H1 (cell line): ENCODE results near the gene LOXL1. TPM values are rescaled to one million over a fixed set of nuclear protein-coding genes. Genes with fewer than 3 reads are reported as not detected.

Experiments used
- CTCF ChIA-PET: fragments of 300-600 bp; sonication (Branson Sonifier 250); formaldehyde crosslinking; loops from one replicate; lab custom pipeline; 2021; ENCODE audit not compliant: partially characterized antibody; lab: Charles Lee
- POLR2A ChIA-PET: fragments of 300-600 bp; sonication (Branson Sonifier 250); formaldehyde crosslinking; loops from one replicate; lab custom pipeline; 2021; ENCODE audit warnings: inconsistent platforms; ENCODE audit not compliant: partially characterized antibody; lab: Charles Lee
- DNase-seq, 2 experiments: peaks; one replicate each; pipeline versions ENCODE4 v3.0.0 to v3.0.0-alpha.2; 2010 to 2022; ENCODE audit warnings: low spot score in 2 of 2, low read depth in 1 of 2, mixed read lengths in 1 of 2
- FAIRE-seq: peaks from 2 replicates; lab custom pipeline; 2011; peaks lifted over from hg19 to GRCh38; lab: Jason Lieb, UNC
- H2AFZ ChIP-seq: 2 replicates; pipeline ENCODE4 v1.8.1; 2012; ENCODE audit warnings: low read length, inconsistent platforms
- H2AK5ac ChIP-seq: 2 replicates; pipeline ENCODE4 v1.6.1; 2013; ENCODE audit warnings: low read depth, low read length
- H2BK120ac ChIP-seq: replicated peaks from 2 replicates; pipeline ENCODE3; 2013; ENCODE audit warnings: low read depth, low read length, inconsistent platforms
- H2BK12ac ChIP-seq: 2 replicates; pipeline ENCODE4 v1.6.1; 2013; ENCODE audit warnings: low read depth, low read length
- H2BK15ac ChIP-seq: 2 replicates; pipeline ENCODE4 v1.6.1; 2013; ENCODE audit warnings: low read length
- H2BK20ac ChIP-seq: 2 replicates; pipeline ENCODE4 v1.6.1; 2013; ENCODE audit warnings: low read length
- H2BK5ac ChIP-seq: 2 replicates; pipeline ENCODE4 v1.6.1; 2013; ENCODE audit warnings: low read depth, low read length
- H3K14ac ChIP-seq: 2 replicates; pipeline ENCODE4 v1.6.1; 2013; ENCODE audit warnings: inconsistent platforms; ENCODE audit not compliant: insufficient read length
- H3K18ac ChIP-seq: 2 replicates; pipeline ENCODE4 v1.6.1; 2013; ENCODE audit warnings: low read length; ENCODE audit errors: extremely low read depth
- H3K23ac ChIP-seq: 2 replicates; pipeline ENCODE4 v1.6.1; 2013; ENCODE audit warnings: inconsistent platforms; ENCODE audit not compliant: insufficient read length
- H3K23me2 ChIP-seq: 2 replicates; pipeline ENCODE4 v1.6.1; 2013; ENCODE audit warnings: low read depth, low read length
- H3K27ac ChIP-seq: 2 replicates; pipeline ENCODE4 v1.6.1; 2011; ENCODE audit warnings: low read depth, low read length, inconsistent platforms
- H3K27me3 ChIP-seq, 4 experiments: replicated peaks in 1 of 4; 1 replicate in 1 of 4; 2 replicates in 3 of 4; pipeline versions ENCODE4 v1.6.1 to v1.8.1; 2011 to 2013; ENCODE audit warnings: low read length in 3 of 4, mild to moderate bottlenecking in 3 of 4, inconsistent platforms in 2 of 4, mixed read lengths in 2 of 4, moderate library complexity in 1 of 4; ENCODE audit not compliant: control insufficient read depth in 3 of 4, insufficient read depth in 3 of 4; ENCODE audit errors: extremely low read depth in 1 of 4
- H3K36me3 ChIP-seq, 4 experiments: 2 replicates each; pipeline versions ENCODE4 v1.6.1 to v1.8.1; 2011 to 2013; ENCODE audit warnings: mild to moderate bottlenecking in 4 of 4, low read length in 3 of 4, moderate library complexity in 2 of 4, control low read depth in 1 of 4, inconsistent platforms in 1 of 4; ENCODE audit not compliant: insufficient read depth in 4 of 4, control insufficient read depth in 2 of 4
- H3K4ac ChIP-seq: replicated peaks from 2 replicates; pipeline ENCODE3; 2013; ENCODE audit warnings: low read length, low read depth, mixed read lengths, inconsistent platforms; ENCODE audit not compliant: insufficient read length
- H3K4me1 ChIP-seq, 4 experiments: replicated peaks in 1 of 4; 1 replicate in 1 of 4; 2 replicates in 3 of 4; pipeline versions ENCODE4 v1.6.1 to v1.8.1; 2011 to 2013; ENCODE audit warnings: low read length in 3 of 4, inconsistent platforms in 2 of 4, mixed read lengths in 1 of 4; ENCODE audit not compliant: insufficient read depth in 4 of 4, control insufficient read depth in 3 of 4
- H3K4me2 ChIP-seq, 2 experiments: 2 replicates each; pipeline versions ENCODE4 v1.6.1 to v1.8.1; 2011 to 2013; ENCODE audit warnings: low read depth in 2 of 2, low read length in 2 of 2, control low read depth in 1 of 2, inconsistent platforms in 1 of 2, mild to moderate bottlenecking in 1 of 2; ENCODE audit not compliant: insufficient read depth in 1 of 2
- H3K4me3 ChIP-seq, 4 experiments: fragments of 200-600, 300-600 bp in 1 of 4; sonication (generic), shearing (Covaris generic), sonication (Bioruptor Twin) in 1 of 4; 2 replicates each; pipeline versions ENCODE4 v1.5.1 to v1.8.1; 2011 to 2016; ENCODE audit warnings: low read length in 4 of 4, low read depth in 3 of 4, control low read depth in 2 of 4, inconsistent platforms in 2 of 4, mild to moderate bottlenecking in 2 of 4, mixed read lengths in 1 of 4, moderate library complexity in 1 of 4; ENCODE audit not compliant: insufficient read depth in 2 of 4; ENCODE audit errors: extremely low read depth in 1 of 4
- H3K56ac ChIP-seq: replicated peaks from 2 replicates; pipeline ENCODE3; 2013; ENCODE audit warnings: low read depth, mild to moderate bottlenecking, mixed read lengths, low read length, inconsistent platforms; ENCODE audit not compliant: insufficient read length
- H3K79me1 ChIP-seq: 2 replicates; pipeline ENCODE4 v1.6.1; 2013; ENCODE audit warnings: low read depth, low read length, control low read depth
- H3K79me2 ChIP-seq, 2 experiments: 2 replicates each; pipeline versions ENCODE4 v1.6.1 to v1.8.1; 2012 to 2013; ENCODE audit warnings: low read length in 2 of 2, mild to moderate bottlenecking in 2 of 2, inconsistent platforms in 1 of 2; ENCODE audit not compliant: insufficient read depth in 2 of 2, control insufficient read depth in 1 of 2
- H3K9ac ChIP-seq, 4 experiments: replicated peaks in 1 of 4; 1 replicate in 1 of 4; 2 replicates in 3 of 4; pipeline versions ENCODE4 v1.6.1 to v1.8.1; 2011 to 2013; ENCODE audit warnings: low read depth in 3 of 4, low read length in 3 of 4, control low read depth in 2 of 4, mild to moderate bottlenecking in 2 of 4, moderate library complexity in 2 of 4, inconsistent platforms in 1 of 4; ENCODE audit errors: extremely low read depth in 1 of 4
- H3K9me3 ChIP-seq, 2 experiments: 2 replicates each; pipeline versions ENCODE4 v1.6.1 to v1.8.1; 2012 to 2013; ENCODE audit warnings: mild to moderate bottlenecking in 2 of 2, moderate library complexity in 2 of 2, control low read depth in 1 of 2, inconsistent platforms in 1 of 2, low read depth in 1 of 2, low read length in 1 of 2, mixed read lengths in 1 of 2; ENCODE audit not compliant: insufficient read depth in 2 of 2
- H4K20me1 ChIP-seq, 2 experiments: replicated peaks in 1 of 2; 2 replicates each; pipeline versions ENCODE3 to v1.8.1; 2011 to 2013; ENCODE audit warnings: inconsistent platforms in 2 of 2, low read length in 2 of 2, mild to moderate bottlenecking in 1 of 2; ENCODE audit not compliant: insufficient read depth in 2 of 2, control insufficient read depth in 1 of 2
- H4K5ac ChIP-seq: 2 replicates; pipeline ENCODE4 v1.6.1; 2013; ENCODE audit warnings: low read length, low read depth, mixed read lengths, inconsistent platforms; ENCODE audit not compliant: insufficient read length
- H4K8ac ChIP-seq: 2 replicates; pipeline ENCODE4 v1.8.0; 2013; ENCODE audit warnings: mild to moderate bottlenecking, moderate library complexity, low read length, inconsistent platforms; ENCODE audit not compliant: insufficient read depth; ENCODE audit errors: extremely low read depth
- H4K91ac ChIP-seq: replicated peaks from 2 replicates; pipeline ENCODE3; 2013; ENCODE audit warnings: low read length, mixed read lengths, inconsistent platforms; ENCODE audit not compliant: insufficient read length
- EGR1 ChIP-seq: IDR thresholded peaks from 2 replicates; pipeline ENCODE4 v1.6.1; 2011; ENCODE audit warnings: low read depth, low read length, borderline replicate concordance
- KDM4A ChIP-seq: IDR thresholded peaks from one replicate; pipeline ENCODE4 v1.7.1; 2012; ENCODE audit warnings: low read depth, mild to moderate bottlenecking, moderate library complexity, low read length, inconsistent platforms; ENCODE audit not compliant: severe bottlenecking
- KDM5A ChIP-seq: fragments of 200-600 bp; IDR thresholded peaks from 2 replicates; pipeline ENCODE4 v1.7.1; 2012; ENCODE audit warnings: mild to moderate bottlenecking, low read length, inconsistent platforms, mixed read lengths
- SP4 ChIP-seq: IDR thresholded peaks from 2 replicates; pipeline ENCODE4 v1.6.1; 2012; ENCODE audit warnings: low read length, inconsistent platforms
- WGBS, 2 experiments: shearing (Covaris generic) in 1 of 2; methylation state at CpG; one replicate each; pipeline versions ENCODE4 v1.1.6 to v1.1.7; 2013 to 2015; ENCODE audit warnings: low lambda C conversion rate in 2 of 2, mixed read lengths in 2 of 2, inconsistent platforms in 1 of 2, low coverage in 1 of 2, missing lambda C conversion rate in 1 of 2; ENCODE audit not compliant: insufficient replicate concordance in 2 of 2, insufficient coverage in 1 of 2, insufficient read length in 1 of 2; ENCODE audit errors: extremely low coverage in 1 of 2, missing lambda C conversion rate in 1 of 2; 5-methylcytosine and 5-hydroxymethylcytosine counted together
- polyA plus RNA-seq, 7 experiments: library from polyadenylated mRNA; depleted of rRNA in 3 of 7; stranded (reverse) in 5 of 7; unstranded in 2 of 7; fragments of >200 nt in 5 of 7; fragments of 200-250 nt in 2 of 7; gene quantifications; 1 replicate in 5 of 7; 2 replicates in 1 of 7; 4 replicates in 1 of 7; pipeline versions ENCODE4 v1.2.1 to v1.2.3, GENCODE V29; 2011 to 2013; ENCODE audit warnings: missing spikeins in 2 of 7, mixed read lengths in 2 of 7
- total RNA-seq: library from RNA; stranded (reverse); fragmentation: NEBNext Ultra II Directional; extraction: Animal tissue kit (Norgen Biotek cat#: 25700); gene quantifications from 2 replicates; pipeline ENCODE4 v1.2.1, GENCODE V29; 2021

Gene LOXL1
- total and polyA plus RNA-seq, 2 of the 8 experiments (the other 6 are each of a cell fraction or from before 2014, with no cell fraction given), result 8.1 to 14.4 TPM

- Histone ChIP-seq H3K23ac (no peak overlapping the region), H2BK12ac (no peak overlapping the region), H3K27ac (peak overlapping the region; percentile 49; the same call in 1 of the 2 replicates), H3K79me1 (no peaks in the 10 kb centered on the region), H3K18ac (0 out of 2 replicates have a peak overlapping the region, but pooled peaks have one; percentile 26), H3K23me2 (peaks cover 11% of the 10 kb centered on the region; the same call in 1 of the 2 replicates), H2AFZ (no peak overlapping the region), H3K4me3 (peak overlapping the region; percentile 74 to 90 (median 84)), H2BK15ac (no peak overlapping the region), H4K20me1 (peaks cover 0 to 5% of the 10 kb centered on the region in 2 experiments), H2BK120ac (no peak overlapping the region), H3K4me1 (peaks cover 0 to 7% (median under 1%) of the 10 kb centered on the region in 4 experiments; a peak in 3 of 7 replicates), H2BK20ac (no peak overlapping the region), H3K56ac (no peak overlapping the region), H4K91ac (no peak overlapping the region), H4K5ac (no peak overlapping the region), H3K36me3 (peaks cover 3 to 11% (median 7%) of the 10 kb centered on the region in 4 experiments; a peak in 4 of 8 replicates), H3K9me3 (no peaks in the 10 kb centered on the region), H3K27me3 (peaks cover 0 to 6% (median 1%) of the 10 kb centered on the region in 4 experiments; a peak in 1 of 7 replicates), H3K14ac (no peak overlapping the region), H3K4me2 (peak overlapping the region; percentile 77 to 89), H4K8ac (peak overlapping the region; percentile 81), H3K9ac (peak overlapping the region; percentile 55 to 79 (median 68)), H2BK5ac (0 out of 2 replicates have a peak overlapping the region, but pooled peaks have one; percentile 20), H3K79me2 (peaks cover 0 to 14% of the 10 kb centered on the region in 2 experiments; a peak in 2 of 4 replicates), H2AK5ac (no peak overlapping the region), H3K4ac (no peak overlapping the region)
- ChIA-PET CTCF (interaction anchor here (0.9 to 11.4 kb wide), 15 partner anchors 8 to 346 kb away, joined by 3 to 167 read pairs (median 6); no protein-coding TSS in a partner anchor), POLR2A (interaction anchor here (0.7 to 1.5 kb wide), 3 partner anchors 12 to 59 kb away, joined by 3 read pairs; no protein-coding TSS in a partner anchor)
- DNase-seq (no peak), FAIRE-seq (no peak)
- 14% methylated on average over 17 of the region's 18 CpGs; no CpG with 5 or more reads in 1 of the 2 experiments for WGBS, 2 experiments
- TF ChIP-seq EGR1, result no peak
- TF ChIP-seq KDM4A, result peak; percentile 42
- TF ChIP-seq KDM5A, result no peak
- no peak for TF ChIP-seq SP4
Measured at GRCh38 chr15:73994912-73995622, 68.8 kb downstream of the LOXL1 start.
